Measurements from ENCODE around the gene RBBP8NL.

- TF ChIP-seq CTCF (conservative IDR thresholded peaks at IDR 0.05 in 1 of 2, IDR thresholded peaks at IDR 0.05 in 1 of 2; ENCODE audit: low read depth in 1 of 2, low read length in 2 of 2) (no peak), EZH2 (IDR thresholded peaks at IDR 0.05; ENCODE audit: low read length, missing control alignments) (no peak)
Observed at GRCh38 chr20:62451970-62452369, 24.6 kb upstream of the RBBP8NL start.

All from fibroblast of lung (primary cell).